Measurements from ENCODE around the gene CTU2.

DNA sequence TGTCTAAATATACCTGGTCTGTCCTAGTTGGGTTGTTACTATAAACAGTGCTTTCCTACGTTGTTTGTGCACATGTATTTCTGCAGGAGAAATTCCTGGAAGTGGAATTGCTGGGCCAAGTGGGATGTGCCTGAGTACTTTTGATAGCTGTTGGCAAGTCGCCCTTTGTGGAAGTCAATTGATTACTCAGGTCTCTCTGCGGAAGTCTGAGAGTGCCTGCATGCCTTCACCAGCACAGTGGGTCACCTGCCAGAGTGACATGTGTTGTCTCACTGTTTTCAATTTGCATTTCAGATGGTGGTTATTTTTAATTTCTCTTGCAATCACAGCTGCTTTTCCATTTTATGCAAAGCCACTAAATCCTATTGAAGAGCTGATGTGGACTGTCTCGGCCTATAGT, 41.2 kb upstream of the CTU2 start:
- TF ChIP-seq, protein P1, sequence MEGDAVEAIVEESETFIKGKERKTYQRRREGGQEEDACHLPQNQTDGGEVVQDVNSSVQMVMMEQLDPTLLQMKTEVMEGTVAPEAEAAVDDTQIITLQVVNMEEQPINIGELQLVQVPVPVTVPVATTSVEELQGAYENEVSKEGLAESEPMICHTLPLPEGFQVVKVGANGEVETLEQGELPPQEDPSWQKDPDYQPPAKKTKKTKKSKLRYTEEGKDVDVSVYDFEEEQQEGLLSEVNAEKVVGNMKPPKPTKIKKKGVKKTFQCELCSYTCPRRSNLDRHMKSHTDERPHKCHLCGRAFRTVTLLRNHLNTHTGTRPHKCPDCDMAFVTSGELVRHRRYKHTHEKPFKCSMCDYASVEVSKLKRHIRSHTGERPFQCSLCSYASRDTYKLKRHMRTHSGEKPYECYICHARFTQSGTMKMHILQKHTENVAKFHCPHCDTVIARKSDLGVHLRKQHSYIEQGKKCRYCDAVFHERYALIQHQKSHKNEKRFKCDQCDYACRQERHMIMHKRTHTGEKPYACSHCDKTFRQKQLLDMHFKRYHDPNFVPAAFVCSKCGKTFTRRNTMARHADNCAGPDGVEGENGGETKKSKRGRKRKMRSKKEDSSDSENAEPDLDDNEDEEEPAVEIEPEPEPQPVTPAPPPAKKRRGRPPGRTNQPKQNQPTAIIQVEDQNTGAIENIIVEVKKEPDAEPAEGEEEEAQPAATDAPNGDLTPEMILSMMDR (IDR thresholded peaks at IDR 0.05; ENCODE audit: control extremely low read depth in 1 of 3, insufficient read depth in 1 of 3, low read depth in 1 of 3, low read length in 3 of 3) = no peak
- TF ChIP-seq SP1 (IDR thresholded peaks at IDR 0.05; ENCODE audit: low read depth, low read length) (no peak), RFX5 (IDR thresholded peaks at IDR 0.05; ENCODE audit: borderline replicate concordance, low read depth, low read length) (no peak), JUN (IDR thresholded peaks at IDR 0.05; ENCODE audit: low read depth, low read length) (no peak), POLR2A (IDR thresholded peaks at IDR 0.05; ENCODE audit: control extremely low read depth in 1 of 2, low read depth in 2 of 2, low read length in 2 of 2) (no peak), POLR2AphosphoS5 (IDR thresholded peaks at IDR 0.05; ENCODE audit: low read depth, low read length) (no peak), ZNF274 (IDR thresholded peaks at IDR 0.05; ENCODE audit: borderline replicate concordance, extremely low read depth, low read length) (no peak)

Data from H1 (cell line).